Mesenchymal stem cell (in vitro differentiated cells and primary cell): ENCODE data around the gene TNFRSF14.

Experiments
- DNase-seq: peaks from one replicate; pipeline ENCODE4 v3.0.0-alpha.2; 2013
- H2AFZ ChIP-seq: one replicate; pipeline ENCODE4 v1.6.1; 2013; ENCODE audit warnings: low read depth, mild to moderate bottlenecking, control low read depth, inconsistent platforms, low read length, moderate library complexity
- H2AK5ac ChIP-seq: 2 replicates; pipeline ENCODE4 v1.6.1; 2013; ENCODE audit warnings: low read length, moderate library complexity, mild to moderate bottlenecking, inconsistent platforms; ENCODE audit not compliant: severe bottlenecking
- H2BK120ac ChIP-seq: one replicate; pipeline ENCODE4 v1.6.1; 2013; ENCODE audit warnings: low read depth, mild to moderate bottlenecking, inconsistent platforms, low read length, moderate library complexity
- H2BK12ac ChIP-seq, 2 experiments: one replicate each; pipeline ENCODE4 v1.6.1; 2013; ENCODE audit warnings: inconsistent platforms in 2 of 2, low read length in 2 of 2, mild to moderate bottlenecking in 2 of 2, moderate library complexity in 2 of 2, control low read depth in 1 of 2
- H2BK15ac ChIP-seq: one replicate; pipeline ENCODE4 v1.6.1; 2013; ENCODE audit warnings: mild to moderate bottlenecking, low read depth, inconsistent platforms; ENCODE audit not compliant: poor library complexity, severe bottlenecking
- H2BK5ac ChIP-seq: 2 replicates; pipeline ENCODE4 v1.6.1; 2013; ENCODE audit warnings: low read depth, mild to moderate bottlenecking, low read length, control low read depth, inconsistent platforms; ENCODE audit not compliant: poor library complexity, severe bottlenecking
- H3K14ac ChIP-seq, 2 experiments: one replicate each; pipeline ENCODE4 v1.6.1; 2013; ENCODE audit warnings: inconsistent platforms in 2 of 2, low read length in 2 of 2, control low read depth in 1 of 2, mild to moderate bottlenecking in 1 of 2, moderate library complexity in 1 of 2
- H3K18ac ChIP-seq, 2 experiments: one replicate each; pipeline ENCODE4 v1.6.1; 2013; ENCODE audit warnings: inconsistent platforms in 2 of 2, low read length in 2 of 2, control low read depth in 1 of 2, low read depth in 1 of 2, mild to moderate bottlenecking in 1 of 2
- H3K23ac ChIP-seq, 2 experiments: one replicate each; pipeline ENCODE4 v1.6.1; 2013; ENCODE audit warnings: inconsistent platforms in 2 of 2, low read length in 2 of 2, mild to moderate bottlenecking in 2 of 2, moderate library complexity in 2 of 2, control low read depth in 1 of 2
- H3K27ac ChIP-seq: 2 replicates; pipeline ENCODE4 v1.5.1; 2013; ENCODE audit warnings: mild to moderate bottlenecking, moderate library complexity, low read length, control low read depth, inconsistent platforms; ENCODE audit not compliant: poor library complexity, severe bottlenecking
- H3K27me3 ChIP-seq, 2 experiments: 2 replicates each; pipeline versions ENCODE4 v1.6.1 to v1.7.0; 2013; ENCODE audit warnings: low read length in 2 of 2, mild to moderate bottlenecking in 2 of 2, moderate library complexity in 2 of 2, control low read depth in 1 of 2, inconsistent platforms in 1 of 2; ENCODE audit not compliant: control insufficient read depth in 1 of 2, insufficient read depth in 1 of 2
- H3K36me3 ChIP-seq, 2 experiments: 2 replicates each; pipeline versions ENCODE4 v1.6.1 to v1.7.0; 2013; ENCODE audit warnings: low read length in 2 of 2, control low read depth in 1 of 2, inconsistent platforms in 1 of 2, low read depth in 1 of 2, mild to moderate bottlenecking in 1 of 2; ENCODE audit not compliant: insufficient read depth in 2 of 2, control insufficient read depth in 1 of 2
- H3K4ac ChIP-seq, 2 experiments: one replicate each; pipeline ENCODE4 v1.6.1; 2013; ENCODE audit warnings: inconsistent platforms in 2 of 2, low read length in 2 of 2, mild to moderate bottlenecking in 2 of 2, moderate library complexity in 2 of 2, control low read depth in 1 of 2, low read depth in 1 of 2
- H3K4me1 ChIP-seq: 2 replicates; pipeline ENCODE4 v1.6.1; 2013; ENCODE audit warnings: low read depth, low read length, control low read depth; ENCODE audit not compliant: control insufficient read depth, insufficient read depth
- H3K4me2 ChIP-seq: 2 replicates; pipeline ENCODE4 v1.6.1; 2013; ENCODE audit warnings: low read length, mild to moderate bottlenecking, inconsistent platforms; ENCODE audit not compliant: poor library complexity, severe bottlenecking
- H3K4me3 ChIP-seq, 2 experiments: 2 replicates each; pipeline versions ENCODE4 v1.5.1 to v1.7.0; 2013; ENCODE audit warnings: low read length in 2 of 2, mild to moderate bottlenecking in 2 of 2, control low read depth in 1 of 2, low read depth in 1 of 2; ENCODE audit not compliant: insufficient read depth in 1 of 2
- H3K79me1 ChIP-seq: replicated peaks from 2 replicates; pipeline ENCODE4 v1.6.1; 2013; ENCODE audit warnings: mild to moderate bottlenecking, control low read depth, low read length, inconsistent platforms; ENCODE audit not compliant: poor library complexity, severe bottlenecking
- H3K9ac ChIP-seq: 2 replicates; pipeline ENCODE4 v1.7.0; 2013; ENCODE audit warnings: mild to moderate bottlenecking, low read length, moderate library complexity
- H3K9me3 ChIP-seq: 2 replicates; pipeline ENCODE4 v1.7.0; 2013; ENCODE audit warnings: mild to moderate bottlenecking, low read length; ENCODE audit not compliant: control insufficient read depth
- H4K8ac ChIP-seq: one replicate; pipeline ENCODE4 v1.6.1; 2013; ENCODE audit warnings: inconsistent platforms, mild to moderate bottlenecking, low read length, moderate library complexity
- H4K91ac ChIP-seq: one replicate; pipeline ENCODE4 v1.6.1; 2013; ENCODE audit warnings: mild to moderate bottlenecking, low read length, inconsistent platforms
- WGBS: methylation state at CpG from one replicate; pipeline ENCODE4 v1.1.7; 2013; ENCODE audit warnings: mixed read lengths; 5-methylcytosine and 5-hydroxymethylcytosine counted together

Gene TNFRSF14

GRCh38 chr1:2561898-2562895 is 6.0 kb downstream of the TNFRSF14 start:
- H2BK12ac ChIP-seq, result no peak overlapping the region
- no peak overlapping the region for H3K23ac ChIP-seq
- no peak overlapping the region for H3K9ac ChIP-seq
- H2BK5ac ChIP-seq, result no peak overlapping the region
- no peak overlapping the region for H3K4me2 ChIP-seq
- H2AK5ac ChIP-seq, result no peak overlapping the region
- H3K27ac ChIP-seq, result no peak overlapping the region
- H4K8ac ChIP-seq, result no peak overlapping the region
- H3K27me3 ChIP-seq, result peaks cover 0 to 17% of the 10 kb centered on the region in 2 experiments
- DNase-seq, result no peak
- 84% methylated on average over 20 of the region's 24 CpGs for WGBS
- peaks cover 42 to 52% of the 10 kb centered on the region in 2 experiments for H3K36me3 ChIP-seq
- no peak overlapping the region for H2BK15ac ChIP-seq
- no peak overlapping the region for H3K18ac ChIP-seq
- no peaks in the 10 kb centered on the region for H3K9me3 ChIP-seq
- no peak overlapping the region for H3K14ac ChIP-seq
- H4K91ac ChIP-seq, result no peak overlapping the region
- no peak overlapping the region for H3K4me3 ChIP-seq
- no peak overlapping the region for H2AFZ ChIP-seq
- no peak overlapping the region for H2BK120ac ChIP-seq
- H3K4me1 ChIP-seq, result peaks cover 17% of the 10 kb centered on the region
- no peak overlapping the region for H3K4ac ChIP-seq
- H3K79me1 ChIP-seq, result peaks cover 10% of the 10 kb centered on the region

GRCh38 chr1:2563205-2563604 is 7.0 kb downstream of the TNFRSF14 start:
- Histone ChIP-seq H3K18ac (no peak overlapping the region), H2AK5ac (no peak overlapping the region), H3K4me2 (no peak overlapping the region), H4K8ac (no peak overlapping the region), H4K91ac (no peak overlapping the region), H3K36me3 (peaks cover 41 to 44% of the 10 kb centered on the region in 2 experiments), H3K9ac (no peak overlapping the region), H2BK12ac (no peak overlapping the region), H2BK5ac (no peak overlapping the region), H3K4me1 (peaks cover 11% of the 10 kb centered on the region), H3K79me1 (peaks cover under 1% of the 10 kb centered on the region), H2BK120ac (no peak overlapping the region), H2BK15ac (no peak overlapping the region), H3K4me3 (no peak overlapping the region), H3K9me3 (no peaks in the 10 kb centered on the region), H3K4ac (no peak overlapping the region), H3K27ac (no peak overlapping the region), H3K23ac (no peak overlapping the region), H3K14ac (no peak overlapping the region), H3K27me3 (peaks cover 0 to 21% of the 10 kb centered on the region in 2 experiments), H2AFZ (no peak overlapping the region)
- WGBS, result 85% methylated on average over 18 of the region's 18 CpGs
- DNase-seq, result no peak

- no peaks in the 10 kb centered on the region for H3K9me3 ChIP-seq
- H2BK12ac ChIP-seq, result no peak overlapping the region
- H2BK5ac ChIP-seq, result no peak overlapping the region
- no peak overlapping the region for H3K23ac ChIP-seq
- no peak overlapping the region for H4K91ac ChIP-seq
- no peak overlapping the region for H3K9ac ChIP-seq
- H3K27me3 ChIP-seq, result peaks cover 0 to 26% of the 10 kb centered on the region in 2 experiments
- H3K4ac ChIP-seq, result no peak overlapping the region
- H4K8ac ChIP-seq, result no peak overlapping the region
- peaks cover 11% of the 10 kb centered on the region for H3K4me1 ChIP-seq
- no peak overlapping the region for H3K4me2 ChIP-seq
- H2BK120ac ChIP-seq, result no peak overlapping the region
- no peak overlapping the region for H2BK15ac ChIP-seq
- H3K18ac ChIP-seq, result no peak overlapping the region
- no peak for DNase-seq
- H3K36me3 ChIP-seq, result peaks cover 31 to 40% of the 10 kb centered on the region in 2 experiments
- H3K4me3 ChIP-seq, result no peak overlapping the region
- no peaks in the 10 kb centered on the region for H3K79me1 ChIP-seq
- no peak overlapping the region for H3K27ac ChIP-seq
- H2AK5ac ChIP-seq, result no peak overlapping the region
- no peak overlapping the region for H2AFZ ChIP-seq
- no peak overlapping the region for H3K14ac ChIP-seq
- WGBS, result 81% methylated on average over 20 of the region's 20 CpGs
These were observed 8.0 kb downstream of the TNFRSF14 start for GRCh38 chr1:2564006-2564814.
